Measurements from ENCODE around the gene OR7C2. TPM values are rescaled to one million over a fixed set of nuclear protein-coding genes. Genes with fewer than 3 reads are reported as not detected.

OR7C2 gene
- total RNA-seq, 1 donor from 2014 or later = not detected

GRCh38 chr19:14961956-14962685, 20.8 kb downstream of the OR7C2 start:
- Histone ChIP-seq H3K27me3 (ENCODE audit: low read depth) (no peaks in the 10 kb centered on the region), H3K27ac (no peak overlapping the region), H3K36me3 (no peaks in the 10 kb centered on the region), H3K4me1 (no peaks in the 10 kb centered on the region), H3K9me3 (peaks cover 20% of the 10 kb centered on the region), H3K4me3 (no peak overlapping the region)
- no peak for TF ChIP-seq CTCF (IDR thresholded peaks at IDR 0.05)
- DNase-seq (no peak), ATAC-seq (no peak)
- intact Hi-C loops (cut with DNase I) = no loop called here

- no peaks in the 10 kb centered on the region for H3K9me3 ChIP-seq
- H3K36me3 ChIP-seq = no peaks in the 10 kb centered on the region
- no peak for TF ChIP-seq CTCF (IDR thresholded peaks at IDR 0.05)
- no peaks in the 10 kb centered on the region for H3K4me1 ChIP-seq
- H3K27me3 ChIP-seq (ENCODE audit: low read depth) = peaks cover 5% of the 10 kb centered on the region
- H3K27ac ChIP-seq = no peak overlapping the region
- ATAC-seq (no peak), DNase-seq (no peak)
- intact Hi-C loops (cut with DNase I) = no loop called here
- H3K4me3 ChIP-seq = no peak overlapping the region
Observed at GRCh38 chr19:14968247-14968646, 27.0 kb downstream of the OR7C2 start.

GRCh38 chr19:14971474-14971873, 30.2 kb downstream of the OR7C2 start:
- H3K4me3 ChIP-seq = no peak overlapping the region
- H3K9me3 ChIP-seq = no peaks in the 10 kb centered on the region
- H3K27ac ChIP-seq = no peak overlapping the region
- no peak for ATAC-seq
- H3K27me3 ChIP-seq (ENCODE audit: low read depth) = peaks cover 12% of the 10 kb centered on the region
- DNase-seq = no peak
- TF ChIP-seq CTCF (IDR thresholded peaks at IDR 0.05) = no peak
- intact Hi-C loops (cut with DNase I) = no loop called here
- no peaks in the 10 kb centered on the region for H3K4me1 ChIP-seq
- H3K36me3 ChIP-seq = no peaks in the 10 kb centered on the region

GRCh38 chr19:14972676-14973075, 31.4 kb downstream of the OR7C2 start:
- H3K27me3 ChIP-seq (ENCODE audit: low read depth) = peaks cover 20% of the 10 kb centered on the region
- DNase-seq = no peak
- H3K9me3 ChIP-seq = no peaks in the 10 kb centered on the region
- H3K36me3 ChIP-seq = no peaks in the 10 kb centered on the region
- no peak overlapping the region for H3K27ac ChIP-seq
- H3K4me1 ChIP-seq = no peaks in the 10 kb centered on the region
- H3K4me3 ChIP-seq = no peak overlapping the region
- no peak for TF ChIP-seq CTCF (IDR thresholded peaks at IDR 0.05)
- intact Hi-C loops (cut with DNase I) = no loop called here
- ATAC-seq = no peak

- no peak for DNase-seq
- no peak for TF ChIP-seq CTCF (IDR thresholded peaks at IDR 0.05)
- peaks cover 34% of the 10 kb centered on the region for H3K27me3 ChIP-seq (ENCODE audit: low read depth)
Observed at GRCh38 chr19:14974488-14974887, 33.2 kb downstream of the OR7C2 start.

More at GRCh38 chr19:14974488-14974887, 33.2 kb downstream of the OR7C2 start:
- Histone ChIP-seq H3K4me3 (no peak overlapping the region), H3K36me3 (no peaks in the 10 kb centered on the region), H3K27ac (no peak overlapping the region), H3K4me1 (no peaks in the 10 kb centered on the region), H3K9me3 (no peaks in the 10 kb centered on the region)
- no peak for ATAC-seq
- intact Hi-C loops (cut with DNase I) = no loop called here
